ENCODE measurements around the gene CHTF8. TPM values are rescaled to one million over a fixed set of nuclear protein-coding genes. Genes with fewer than 3 reads are reported as not detected.
A peak's percentile ranks its signal among the peaks of the same experiment; 100 is the strongest.
"Not testable (repeated sequence)": the region's sequence is repeated elsewhere in the genome, so short reads cannot be mapped to it uniquely, and the experiment has no call there.

Gene CHTF8
- polyA plus RNA-seq, 1 donor (not counting 4 experiments of a cell fraction or from before 2014, with no cell fraction given): 96.0 TPM

GRCh38 chr16:69124406-69124805 is 8.0 kb downstream of the CHTF8 start:
- DNase-seq (ENCODE audit: low read depth, low spot score); H3K27ac ChIP-seq (ENCODE audit: control insufficient read depth, insufficient read depth, low read length); FAIRE-seq; H3K4me3 ChIP-seq (ENCODE audit: control insufficient read depth in 2 of 3, extremely low read depth in 1 of 3, insufficient read depth in 2 of 3, low read depth in 1 of 3, low read length in 3 of 3); H3K9me1 ChIP-seq (ENCODE audit: control insufficient read depth, extremely low read depth, insufficient read depth, low read length); dilution Hi-C loops (cut with MboI; ENCODE audit: extremely low pct_ligation_motif_present, low sequenced_read_pairs); H3K4me2 ChIP-seq (ENCODE audit: control insufficient read depth, extremely low read depth, insufficient read depth, low read depth, low read length); H3K4me1 ChIP-seq (ENCODE audit: control insufficient read depth, extremely low read depth, insufficient read depth, low read length); H3K27me3 ChIP-seq (ENCODE audit: control insufficient read depth, extremely low read depth, insufficient read depth, low read length); H4K20me1 ChIP-seq (ENCODE audit: control insufficient read depth, extremely low read depth, insufficient read depth, low read length); H3K9me3 ChIP-seq (ENCODE audit: control insufficient read depth, low read depth, low read length); H3K9ac ChIP-seq (ENCODE audit: control insufficient read depth, extremely low read depth, insufficient read depth, low read length); H3K36me3 ChIP-seq (ENCODE audit: control insufficient read depth in 2 of 2, extremely low read depth in 1 of 2, insufficient read depth in 2 of 2, low read length in 2 of 2); H2AFZ ChIP-seq (ENCODE audit: control insufficient read depth, low read length): not testable (repeated sequence)
- peaks cover 39% of the 10 kb centered on the region for H3K79me2 ChIP-seq (ENCODE audit: control insufficient read depth, insufficient read depth, low read length)

GRCh38 chr16:69123910-69124309 is 8.5 kb downstream of the CHTF8 start:
- Histone ChIP-seq H3K9me3 (ENCODE audit: control insufficient read depth, low read depth, low read length) (no peaks in the 10 kb centered on the region), H2AFZ (ENCODE audit: control insufficient read depth, low read length) (no peak overlapping the region), H3K27me3 (ENCODE audit: control insufficient read depth, extremely low read depth, insufficient read depth, low read length) (no peaks in the 10 kb centered on the region), H3K9ac (ENCODE audit: control insufficient read depth, extremely low read depth, insufficient read depth, low read length) (no peak overlapping the region), H3K4me3 (ENCODE audit: control insufficient read depth in 2 of 3, extremely low read depth in 1 of 3, insufficient read depth in 2 of 3, low read depth in 1 of 3, low read length in 3 of 3) (no peak overlapping the region), H3K4me2 (ENCODE audit: control insufficient read depth, extremely low read depth, insufficient read depth, low read depth, low read length) (no peak overlapping the region), H3K4me1 (ENCODE audit: control insufficient read depth, extremely low read depth, insufficient read depth, low read length) (no peaks in the 10 kb centered on the region), H3K79me2 (ENCODE audit: control insufficient read depth, insufficient read depth, low read length) (peaks cover 36% of the 10 kb centered on the region), H3K9me1 (ENCODE audit: control insufficient read depth, extremely low read depth, insufficient read depth, low read length) (no peaks in the 10 kb centered on the region), H4K20me1 (ENCODE audit: control insufficient read depth, extremely low read depth, insufficient read depth, low read length) (peaks cover 6% of the 10 kb centered on the region), H3K27ac (ENCODE audit: control insufficient read depth, insufficient read depth, low read length) (no peak overlapping the region), H3K36me3 (ENCODE audit: control insufficient read depth in 2 of 2, extremely low read depth in 1 of 2, insufficient read depth in 2 of 2, low read length in 2 of 2) (peaks cover 5% of the 10 kb centered on the region in 2 experiments)
- DNase-seq (ENCODE audit: low read depth, low spot score) (no peak), FAIRE-seq (peak; percentile 76)
- dilution Hi-C loops (cut with MboI; ENCODE audit: extremely low pct_ligation_motif_present, low sequenced_read_pairs): no loop called here
- peak; percentile 15 to 63 (median 43) for TF ChIP-seq CTCF (optimal IDR thresholded peaks at IDR 0.05 in 1 of 3, IDR thresholded peaks at IDR 0.05 in 1 of 3, conservative IDR thresholded peaks at IDR 0.05 in 1 of 3; ENCODE audit: extremely low read depth in 1 of 3, insufficient read depth in 2 of 3, low read length in 3 of 3)
- TF ChIP-seq EZH2 (IDR thresholded peaks at IDR 0.05; ENCODE audit: low read length): no peak

GRCh38 chr16:69120096-69120664 is 12.2 kb downstream of the CHTF8 start:
- TF ChIP-seq CTCF (optimal IDR thresholded peaks at IDR 0.05 in 1 of 3, IDR thresholded peaks at IDR 0.05 in 1 of 3, conservative IDR thresholded peaks at IDR 0.05 in 1 of 3; ENCODE audit: extremely low read depth in 1 of 3, insufficient read depth in 2 of 3, low read length in 3 of 3) (no peak), EZH2 (IDR thresholded peaks at IDR 0.05; ENCODE audit: low read length) (no peak)
- no peak overlapping the region for H3K4me2 ChIP-seq (ENCODE audit: control insufficient read depth, extremely low read depth, insufficient read depth, low read depth, low read length)
- no peaks in the 10 kb centered on the region for H3K9me1 ChIP-seq (ENCODE audit: control insufficient read depth, extremely low read depth, insufficient read depth, low read length)
- H3K27ac ChIP-seq (ENCODE audit: control insufficient read depth, insufficient read depth, low read length): no peak overlapping the region
- H4K20me1 ChIP-seq (ENCODE audit: control insufficient read depth, extremely low read depth, insufficient read depth, low read length): peaks cover 19% of the 10 kb centered on the region
- peaks cover 20 to 23% of the 10 kb centered on the region in 2 experiments for H3K36me3 ChIP-seq (ENCODE audit: control insufficient read depth in 2 of 2, extremely low read depth in 1 of 2, insufficient read depth in 2 of 2, low read length in 2 of 2)
- H3K4me1 ChIP-seq (ENCODE audit: control insufficient read depth, extremely low read depth, insufficient read depth, low read length): no peaks in the 10 kb centered on the region
- peaks cover 6% of the 10 kb centered on the region for H3K79me2 ChIP-seq (ENCODE audit: control insufficient read depth, insufficient read depth, low read length)
- no peaks in the 10 kb centered on the region for H3K9me3 ChIP-seq (ENCODE audit: control insufficient read depth, low read depth, low read length)
- H3K27me3 ChIP-seq (ENCODE audit: control insufficient read depth, extremely low read depth, insufficient read depth, low read length): no peaks in the 10 kb centered on the region
- dilution Hi-C loops (cut with MboI; ENCODE audit: extremely low pct_ligation_motif_present, low sequenced_read_pairs): no loop called here
- no peak for FAIRE-seq
- DNase-seq (ENCODE audit: low read depth, low spot score): no peak
- H3K9ac ChIP-seq (ENCODE audit: control insufficient read depth, extremely low read depth, insufficient read depth, low read length): no peak overlapping the region
- H3K4me3 ChIP-seq (ENCODE audit: control insufficient read depth in 2 of 3, extremely low read depth in 1 of 3, insufficient read depth in 2 of 3, low read depth in 1 of 3, low read length in 3 of 3): no peak overlapping the region
- H2AFZ ChIP-seq (ENCODE audit: control insufficient read depth, low read length): no peak overlapping the region

Measured in keratinocyte (primary cell).